ENCODE data around the gene TMEM132D.

Gene TMEM132D

GRCh38 chr12:129401572-129401971 is 502.3 kb downstream of the TMEM132D start:
- TF ChIP-seq Cebpa-rat (IDR thresholded peaks at IDR 0.05), result no peak
- Histone ChIP-seq H3K27me3 (no peaks in the 10 kb centered on the region), H3K9ac (no peak overlapping the region), H3K4me3 (no peak overlapping the region), H3K9me3 (no peaks in the 10 kb centered on the region), H4K20me1 (no peaks in the 10 kb centered on the region), H3K36me3 (no peaks in the 10 kb centered on the region), H3K4me1 (no peaks in the 10 kb centered on the region), H3K4me2 (no peak overlapping the region), H3K27ac (no peak overlapping the region)

DNA sequence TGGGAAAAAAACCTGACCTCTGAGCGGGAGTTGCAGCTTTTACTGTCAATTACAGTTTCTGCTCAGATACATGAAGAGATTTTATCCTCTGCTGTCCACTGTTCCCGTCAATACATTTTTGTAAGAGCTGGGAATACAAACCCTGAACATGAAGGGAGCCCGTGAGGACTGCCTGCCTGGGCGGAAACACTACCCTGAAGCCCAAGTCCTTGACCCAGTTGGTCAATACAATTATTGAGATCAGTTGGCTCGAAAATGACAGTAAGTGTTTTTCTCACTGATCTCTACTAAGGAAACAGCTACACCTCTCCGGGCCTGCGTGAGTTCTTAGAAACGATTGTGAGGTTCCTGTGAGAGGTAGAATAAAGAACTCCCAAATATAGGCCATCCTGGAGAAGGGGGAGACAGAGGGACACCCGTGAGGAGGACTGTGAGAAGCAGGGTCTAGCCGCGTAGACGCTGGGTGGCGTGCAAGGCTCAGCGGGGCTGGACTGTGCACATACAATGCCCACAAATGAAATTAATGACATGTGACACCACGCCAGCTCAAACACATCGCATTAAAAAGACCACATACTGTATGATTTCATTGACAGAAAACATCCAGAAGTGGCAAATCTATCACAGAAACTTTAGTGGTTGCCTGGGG is 509.5 kb downstream of the TMEM132D start:
- H3K36me3 ChIP-seq, result no peaks in the 10 kb centered on the region
- no peaks in the 10 kb centered on the region for H4K20me1 ChIP-seq
- H3K9ac ChIP-seq, result no peak overlapping the region
- no peaks in the 10 kb centered on the region for H3K9me3 ChIP-seq
- no peak overlapping the region for H3K4me3 ChIP-seq
- H3K27me3 ChIP-seq, result no peaks in the 10 kb centered on the region
- no peaks in the 10 kb centered on the region for H3K4me1 ChIP-seq
- no peak overlapping the region for H3K4me2 ChIP-seq
- no peak overlapping the region for H3K27ac ChIP-seq
- TF ChIP-seq Cebpa-rat (IDR thresholded peaks at IDR 0.05), result no peak

DNA sequence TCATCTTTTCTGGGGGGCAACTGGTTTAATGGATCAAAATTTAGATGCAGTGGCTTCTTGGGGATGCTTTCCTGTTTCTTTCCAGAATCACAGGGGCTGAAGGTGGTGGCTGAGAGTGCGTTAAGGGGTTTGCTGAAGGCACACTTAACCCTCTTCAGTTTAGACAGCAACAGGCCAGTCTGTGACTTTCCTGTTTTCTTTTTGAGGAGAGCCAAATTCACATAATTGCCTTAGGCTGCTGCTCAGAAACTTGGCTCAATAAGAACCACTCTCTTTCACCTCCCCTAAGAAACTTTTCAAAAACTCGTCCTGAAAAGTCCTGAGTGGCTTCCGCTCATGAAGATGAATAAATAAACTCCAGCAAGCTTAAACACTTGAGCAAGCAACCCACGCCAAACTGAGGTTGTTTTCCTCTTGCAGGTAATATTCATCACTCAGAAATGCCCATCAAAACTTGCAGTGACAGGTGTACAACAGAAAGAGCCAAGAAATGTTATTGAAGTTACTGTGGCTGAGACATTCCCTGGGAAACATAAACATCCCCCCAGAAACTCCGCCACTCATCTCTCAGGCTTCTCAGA is 510.4 kb downstream of the TMEM132D start:
- Histone ChIP-seq H3K4me3 (no peak overlapping the region), H4K20me1 (no peaks in the 10 kb centered on the region), H3K27me3 (no peaks in the 10 kb centered on the region), H3K9me3 (no peaks in the 10 kb centered on the region), H3K4me2 (no peak overlapping the region), H3K36me3 (no peaks in the 10 kb centered on the region), H3K4me1 (no peaks in the 10 kb centered on the region), H3K27ac (no peak overlapping the region), H3K9ac (no peak overlapping the region)
- no peak for TF ChIP-seq Cebpa-rat (IDR thresholded peaks at IDR 0.05)

DNA sequence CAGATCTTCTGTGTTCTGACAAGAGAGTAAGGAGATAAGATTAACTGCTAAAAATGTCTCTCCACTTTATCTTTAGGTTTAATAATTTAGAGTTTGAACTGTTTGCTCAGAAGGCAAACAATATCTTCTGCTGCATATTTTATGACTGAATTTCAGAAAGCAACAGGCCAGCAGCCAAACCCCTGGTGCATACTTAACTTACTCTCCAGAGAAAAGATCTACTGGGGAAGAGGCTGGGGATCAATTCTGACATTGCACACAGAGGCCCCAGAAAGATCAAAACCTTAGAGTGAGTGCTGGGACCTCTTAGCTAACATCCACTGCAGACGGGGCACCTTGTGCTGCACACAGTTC is 518.2 kb downstream of the TMEM132D start:
- no peak for TF ChIP-seq Cebpa-rat (IDR thresholded peaks at IDR 0.05)
- H3K9ac ChIP-seq, result no peak overlapping the region
- H3K4me1 ChIP-seq, result no peaks in the 10 kb centered on the region

GRCh38 chr12:129383956-129384355 is 519.9 kb downstream of the TMEM132D start:
- Histone ChIP-seq H3K27me3 (no peaks in the 10 kb centered on the region), H3K36me3 (no peaks in the 10 kb centered on the region), H3K4me1 (no peaks in the 10 kb centered on the region), H3K27ac (no peak overlapping the region), H3K9ac (no peak overlapping the region), H4K20me1 (no peaks in the 10 kb centered on the region), H3K9me3 (no peaks in the 10 kb centered on the region), H3K4me2 (no peak overlapping the region), H3K4me3 (no peak overlapping the region)
- TF ChIP-seq Cebpa-rat (IDR thresholded peaks at IDR 0.05), result no peak

More for the DNA sequence above, 518.2 kb downstream of the TMEM132D start:
- no peak overlapping the region for H3K27ac ChIP-seq
- H4K20me1 ChIP-seq, result no peaks in the 10 kb centered on the region
- no peaks in the 10 kb centered on the region for H3K9me3 ChIP-seq
- H3K27me3 ChIP-seq, result no peaks in the 10 kb centered on the region
- H3K4me2 ChIP-seq, result no peak overlapping the region
- H3K36me3 ChIP-seq, result no peaks in the 10 kb centered on the region
- H3K4me3 ChIP-seq, result no peak overlapping the region

GRCh38 chr12:129381715-129382114 is 522.1 kb downstream of the TMEM132D start:
- Histone ChIP-seq H3K36me3 (no peaks in the 10 kb centered on the region), H3K9ac (no peak overlapping the region), H3K27ac (no peak overlapping the region), H4K20me1 (no peaks in the 10 kb centered on the region), H3K9me3 (no peaks in the 10 kb centered on the region), H3K4me3 (no peak overlapping the region), H3K27me3 (no peaks in the 10 kb centered on the region), H3K4me2 (no peak overlapping the region), H3K4me1 (no peaks in the 10 kb centered on the region)
- no peak for TF ChIP-seq Cebpa-rat (IDR thresholded peaks at IDR 0.05)

DNA sequence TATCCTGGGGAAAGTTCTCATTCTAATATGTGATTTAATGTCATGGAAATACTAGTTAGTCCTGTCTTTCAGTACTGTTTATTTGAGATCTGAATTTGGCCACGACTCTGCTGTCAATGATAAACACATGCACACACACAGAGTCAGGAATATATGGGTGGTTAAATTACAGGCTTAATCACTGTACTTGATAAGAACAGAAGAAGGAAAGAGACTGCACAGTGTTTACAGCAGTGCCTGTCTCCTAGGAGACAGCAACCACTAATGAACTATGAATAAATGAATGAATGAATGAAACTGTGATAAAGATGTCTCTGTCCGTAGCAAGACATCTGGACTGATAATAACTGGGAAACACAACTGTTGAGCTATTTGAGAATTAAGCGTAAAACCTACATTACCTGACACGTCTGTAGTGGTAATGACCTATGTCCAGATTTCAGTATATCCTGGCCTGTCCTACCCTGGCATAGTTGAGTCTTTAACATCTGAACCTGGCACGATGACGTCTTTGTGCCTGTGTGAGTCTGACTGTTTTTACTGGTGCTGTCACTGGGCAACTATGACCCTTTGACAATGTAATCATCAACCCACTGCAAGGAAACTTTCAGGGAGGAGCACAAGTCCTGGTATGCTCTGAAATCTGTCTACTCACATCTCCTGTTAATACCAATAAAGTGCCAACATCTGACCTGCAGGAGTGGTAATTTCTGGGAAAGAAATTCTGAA is 524.6 kb downstream of the TMEM132D start:
- no peaks in the 10 kb centered on the region for H4K20me1 ChIP-seq
- H3K9me3 ChIP-seq, result no peaks in the 10 kb centered on the region
- no peak overlapping the region for H3K4me3 ChIP-seq
- H3K9ac ChIP-seq, result no peak overlapping the region
- no peaks in the 10 kb centered on the region for H3K36me3 ChIP-seq
- no peaks in the 10 kb centered on the region for H3K4me1 ChIP-seq
- no peaks in the 10 kb centered on the region for H3K27me3 ChIP-seq
- H3K4me2 ChIP-seq, result no peak overlapping the region
- TF ChIP-seq Cebpa-rat (IDR thresholded peaks at IDR 0.05), result no peak
- H3K27ac ChIP-seq, result no peak overlapping the region

GRCh38 chr12:129378496-129378895 is 525.3 kb downstream of the TMEM132D start:
- H3K27me3 ChIP-seq, result no peaks in the 10 kb centered on the region
- H3K4me3 ChIP-seq, result no peak overlapping the region
- no peaks in the 10 kb centered on the region for H3K9me3 ChIP-seq
- H4K20me1 ChIP-seq, result no peaks in the 10 kb centered on the region
- H3K36me3 ChIP-seq, result no peaks in the 10 kb centered on the region
- no peaks in the 10 kb centered on the region for H3K4me1 ChIP-seq
- no peak for TF ChIP-seq Cebpa-rat (IDR thresholded peaks at IDR 0.05)
- H3K9ac ChIP-seq, result no peak overlapping the region
- no peak overlapping the region for H3K27ac ChIP-seq
- H3K4me2 ChIP-seq, result no peak overlapping the region

GRCh38 chr12:129373746-129374145 is 530.1 kb downstream of the TMEM132D start:
- no peaks in the 10 kb centered on the region for H3K36me3 ChIP-seq
- H3K9me3 ChIP-seq, result peaks cover 6% of the 10 kb centered on the region; the same call in 1 of the 2 replicates
- no peak for TF ChIP-seq Cebpa-rat (IDR thresholded peaks at IDR 0.05)
- no peaks in the 10 kb centered on the region for H4K20me1 ChIP-seq
- H3K4me2 ChIP-seq, result no peak overlapping the region
- no peaks in the 10 kb centered on the region for H3K4me1 ChIP-seq
- H3K4me3 ChIP-seq, result no peak overlapping the region
- no peaks in the 10 kb centered on the region for H3K27me3 ChIP-seq
- H3K27ac ChIP-seq, result no peak overlapping the region
- H3K9ac ChIP-seq, result no peak overlapping the region

DNA sequence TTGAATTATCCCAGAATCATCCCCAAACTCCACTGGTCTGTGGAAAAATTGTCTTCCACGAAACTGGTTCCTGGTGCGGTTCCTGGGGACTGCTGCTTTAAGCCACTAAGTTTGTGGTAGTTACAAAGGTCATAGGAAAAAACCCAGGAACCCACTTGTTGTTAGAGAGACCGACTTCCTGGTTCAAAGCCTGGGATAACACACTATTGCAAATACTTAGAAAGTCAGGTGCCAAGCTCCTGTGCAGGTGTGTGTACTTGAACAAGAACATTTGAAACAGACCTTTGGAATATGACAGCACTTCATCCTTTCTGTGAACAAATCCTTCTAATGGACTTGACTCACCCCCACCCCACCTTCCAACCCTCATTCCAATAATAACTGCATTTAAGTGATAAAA is 530.9 kb downstream of the TMEM132D start:
- no peaks in the 10 kb centered on the region for H4K20me1 ChIP-seq
- no peak for TF ChIP-seq Cebpa-rat (IDR thresholded peaks at IDR 0.05)
- peaks cover 6% of the 10 kb centered on the region; the same call in 1 of the 2 replicates for H3K9me3 ChIP-seq
- H3K4me2 ChIP-seq, result no peak overlapping the region
- H3K27me3 ChIP-seq, result no peaks in the 10 kb centered on the region
- H3K27ac ChIP-seq, result no peak overlapping the region
- no peak overlapping the region for H3K9ac ChIP-seq
- no peak overlapping the region for H3K4me3 ChIP-seq
- H3K36me3 ChIP-seq, result no peaks in the 10 kb centered on the region
- H3K4me1 ChIP-seq, result no peaks in the 10 kb centered on the region

All from BLaER1 (cell line).